ENCODE results near the gene KBTBD6.

DNA sequence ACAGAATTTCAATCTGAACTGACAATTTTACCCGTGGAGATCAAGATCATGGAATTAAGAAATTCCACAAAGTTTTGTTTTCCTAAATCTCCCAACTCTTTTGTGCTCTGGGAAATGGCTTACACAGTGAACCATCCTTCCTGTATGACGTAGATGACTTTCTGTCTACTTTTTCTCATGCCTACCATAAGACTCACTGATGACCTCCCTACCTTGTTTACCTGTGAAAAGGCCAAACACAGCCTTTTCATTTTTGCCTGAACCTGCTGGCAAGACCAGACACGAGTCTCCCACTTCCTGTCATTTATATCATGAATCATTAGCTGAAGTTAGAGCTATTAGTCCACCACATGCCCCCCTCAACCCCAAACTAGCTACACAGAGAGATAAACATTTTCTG is 4.6 kb upstream of the KBTBD6 start:
- no peak for TF ChIP-seq PAX5 (IDR thresholded peaks at IDR 0.05; ENCODE audit: insufficient read depth, low read length, severe bottlenecking)
- TF ChIP-seq TAF1 (IDR thresholded peaks at IDR 0.05; ENCODE audit: low read depth, low read length) = no peak
- no peak for TF ChIP-seq SPI1 (IDR thresholded peaks at IDR 0.05; ENCODE audit: low read depth, low read length)
- TF ChIP-seq POLR2A (IDR thresholded peaks at IDR 0.05; ENCODE audit: low read depth, low read length) = no peak
- no peak for TF ChIP-seq POU2F2 (IDR thresholded peaks at IDR 0.05; ENCODE audit: low read depth, low read length)
